Heart right ventricle (tissue), 16 donors: ENCODE results near the gene DERA. TPM values are rescaled to one million over a fixed set of nuclear protein-coding genes. Genes with fewer than 3 reads are reported as not detected.

Experiments used
- ATAC-seq, 8 donors: fragments of 200-7000 bp; cut with Tn5 transposase; one replicate each; pipeline ENCODE4 v1.9.1; 2020; ENCODE audit warnings: mild to moderate bottlenecking in 8 of 8, moderate library complexity in 8 of 8, moderate number of reproducible peaks in 1 of 8
- DNase-seq, 2 donors: peaks; one replicate each; pipeline ENCODE4 v3.0.0-alpha.2; 2020
- H3K27ac ChIP-seq, 10 donors: fragments of 200-600 bp; sonication (generic) in 2 of 10; one replicate each; pipeline versions ENCODE4 v1.5.0 to v1.8.0; 2020 to 2022; ENCODE audit warnings: mild to moderate bottlenecking in 3 of 10
- H3K27me3 ChIP-seq, 7 donors: fragments of 200-600 bp; one replicate each; pipeline ENCODE4 v1.8.0; 2021 to 2022; ENCODE audit warnings: mild to moderate bottlenecking in 2 of 7
- H3K36me3 ChIP-seq, 9 donors: fragments of 200-600 bp; sonication (generic) in 1 of 9; one replicate each; pipeline versions ENCODE4 v1.5.0 to v1.8.0; 2020 to 2022; ENCODE audit warnings: mild to moderate bottlenecking in 2 of 9
- H3K4me1 ChIP-seq, 9 donors: fragments of 200-600 bp; sonication (generic) in 1 of 9; one replicate each; pipeline versions ENCODE4 v1.5.0 to v1.8.0; 2020 to 2022; ENCODE audit warnings: mild to moderate bottlenecking in 4 of 9
- H3K4me3 ChIP-seq, 10 donors: fragments of 200-600 bp; sonication (generic) in 2 of 10; one replicate each; pipeline versions ENCODE4 v1.5.0 to v1.8.0; 2020 to 2022; ENCODE audit warnings: mild to moderate bottlenecking in 7 of 10, moderate library complexity in 2 of 10
- H3K9me3 ChIP-seq, 11 donors: fragments of 200-600 bp in 10 of 11; sonication (generic) in 2 of 11; one replicate each; pipeline versions ENCODE4 v1.5.0 to v1.8.0; 2013 to 2022; ENCODE audit warnings: mild to moderate bottlenecking in 2 of 11, control low read depth in 1 of 11, moderate library complexity in 1 of 11
- CTCF ChIP-seq, 9 donors: fragments of 200-600 bp; sonication (generic) in 2 of 9; IDR thresholded peaks; one replicate each; pipeline versions ENCODE4 v1.5.0 to v1.8.0; 2021 to 2022; ENCODE audit warnings: antibody characterized with exemption in 9 of 9, mild to moderate bottlenecking in 5 of 9, moderate library complexity in 1 of 9
- WGBS, 2 donors: extraction: QIAGEN DNeasy Blood & Tissue Kit; methylation state at CpG; one replicate each; pipeline ENCODE4 v1.1.7; 2013; ENCODE audit warnings: inconsistent platforms in 1 of 2; 5-methylcytosine and 5-hydroxymethylcytosine counted together
- intact Hi-C, 10 donors: fragments of 100-400 bp; cut with DNase I; formaldehyde crosslinking; loops; one replicate each; pipeline versions ENCODE4 v1.11.1 to v1.14.2; 2022
- polyA plus RNA-seq, 2 donors: library from polyadenylated mRNA; stranded (reverse); fragments of 200-250 nt; gene quantifications; one replicate each; pipeline ENCODE4 v1.2.3, GENCODE V29; 2013
- total RNA-seq, 10 donors: library from RNA; stranded (reverse); fragmentation: NEBNext Ultra II Directional in 3 of 10; extraction: Animal tissue kit (Norgen Biotek cat#: 25700) in 3 of 10; gene quantifications; one replicate each; pipeline versions ENCODE4 v1.2.1 to v1.2.4, GENCODE V29; 2021 to 2023
- donor health status: Arrhythmogenic right ventricular cardiomyopathy.
- donor health status: ischemic (EF 13 %, LVEDD 7.1; RV severe dilation, severe dysfunction).
- donor health status: healthy with polysubstance abuse.
- donor health status: DM: no; HTN: yes; CAD: no.
- donor health status: DM: no; HTN: no; CAD: no.
- donor health status: ischemic (EF 25% LVEDD 6.9; RV normal size, moderate dysfunction).
- donor health status: ischemic (EF 25% LVEDD 5.7; RV mildly dilated, moderate dysfunction).
- donor health status: healthy.
- donor health status: DM: yes; HTN: yes; CAD: no.
- donor health status: Ischemic cardiomyopathy.
- donor health status: ischemic (EF 35%, LVEDD 5.7; RV mildly dilated, moderate dysfunction).
- donor health status: nonischemic (EF 11% LVEDD 7.7; RV severe dilation, severe dysfunction).
- donor health status: DM: yes; HTN: yes; CAD: no.
- donor health status: PGD.
- donor health status: ischemic (EF 29% LVEDD 5.4; RV normal size, mild dysfunction).
- donor health status: nonischemic (EF 23%, LVEDD 6.1; RV moderate dilation, normal function).

Gene DERA
- total and polyA plus RNA-seq, 12 donors: 14.6 to 23.8 (median 19.2) TPM

DNA sequence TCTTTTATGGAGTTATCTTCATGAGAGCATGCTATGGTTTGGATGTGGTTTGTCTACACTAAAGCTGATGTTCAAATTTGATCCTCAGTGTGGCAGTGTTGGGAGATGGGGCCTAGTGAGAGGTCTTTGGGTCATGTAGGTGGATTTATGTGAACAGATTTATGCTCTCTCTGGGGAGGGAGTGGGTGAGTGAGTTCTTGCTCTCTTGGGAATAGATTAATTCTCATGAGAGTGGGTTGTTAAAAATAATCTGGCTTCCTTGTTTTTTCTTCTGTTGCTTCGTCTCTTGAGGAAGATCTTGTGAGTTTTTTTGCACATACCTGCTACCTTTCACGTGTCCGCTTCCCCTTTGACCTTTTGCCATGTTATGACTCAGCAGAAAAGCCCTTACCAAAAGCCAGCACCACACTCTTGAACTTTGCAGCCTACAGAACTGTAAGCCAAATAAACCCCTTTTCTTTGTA, 20.5 kb downstream of the DERA start:
- Histone ChIP-seq H3K27me3 (no peaks in the 10 kb centered on the region), H3K4me3 (no peak overlapping the region), H3K36me3 (no peaks in the 10 kb centered on the region), H3K9me3 (peaks cover 0 to 15% (median 0%) of the 10 kb centered on the region in 11 donors), H3K27ac (no peak overlapping the region), H3K4me1 (peaks cover 0 to 22% (median 15%) of the 10 kb centered on the region in 9 donors)
- TF ChIP-seq CTCF (IDR thresholded peaks at IDR 0.05): no peak
- ATAC-seq: no peak
- intact Hi-C loops: no loop called here
- no peak for DNase-seq
- WGBS, 2 donors: 83 to 89% methylated on average over 3 of the region's 3 CpGs

- DNase-seq: no peak
- Histone ChIP-seq H3K4me3 (no peak overlapping the region), H3K4me1 (peaks cover 0 to 22% (median 15%) of the 10 kb centered on the region in 9 donors), H3K27me3 (no peaks in the 10 kb centered on the region), H3K36me3 (no peaks in the 10 kb centered on the region), H3K27ac (no peak overlapping the region), H3K9me3 (peaks cover 0 to 15% (median 0%) of the 10 kb centered on the region in 11 donors)
- WGBS, 2 donors: 94 to 96% methylated on average over 1 of the region's 1 CpG
- intact Hi-C loops: no loop called here
- no peak for ATAC-seq
- TF ChIP-seq CTCF (IDR thresholded peaks at IDR 0.05): no peak
Observed at GRCh38 chr12:15932327-15932726, 21.2 kb downstream of the DERA start.

DNA sequence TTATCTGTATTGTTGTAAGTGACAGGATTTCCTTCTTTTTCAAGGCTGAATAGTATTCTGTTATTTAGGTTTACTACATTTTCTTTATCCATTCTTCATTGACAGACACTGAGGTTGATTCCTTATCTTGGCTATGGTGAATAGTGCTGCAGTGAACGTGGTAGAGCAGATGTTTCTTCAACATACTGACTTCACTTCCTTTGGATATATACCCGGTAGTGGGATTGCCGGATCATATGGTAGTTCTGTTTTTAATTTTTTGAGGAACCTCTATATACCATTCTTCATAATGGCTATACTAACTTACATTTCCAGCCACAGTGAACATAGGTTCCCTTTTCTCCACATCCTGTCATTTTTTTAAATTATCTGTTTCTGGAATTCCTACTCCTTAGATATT, 21.8 kb downstream of the DERA start:
- TF ChIP-seq CTCF (IDR thresholded peaks at IDR 0.05): no peak
- H3K27ac ChIP-seq: no peak overlapping the region
- no peak overlapping the region for H3K4me3 ChIP-seq
- intact Hi-C loops: no loop called here
- peaks cover 0 to 20% (median 14%) of the 10 kb centered on the region in 9 donors for H3K4me1 ChIP-seq
- 86 to 92% methylated on average over 3 of the region's 3 CpGs for WGBS, 2 donors
- ATAC-seq: no peak
- no peaks in the 10 kb centered on the region for H3K27me3 ChIP-seq
- peaks cover 0 to 15% (median 0%) of the 10 kb centered on the region in 11 donors for H3K9me3 ChIP-seq
- no peak for DNase-seq
- H3K36me3 ChIP-seq: no peaks in the 10 kb centered on the region

DNA sequence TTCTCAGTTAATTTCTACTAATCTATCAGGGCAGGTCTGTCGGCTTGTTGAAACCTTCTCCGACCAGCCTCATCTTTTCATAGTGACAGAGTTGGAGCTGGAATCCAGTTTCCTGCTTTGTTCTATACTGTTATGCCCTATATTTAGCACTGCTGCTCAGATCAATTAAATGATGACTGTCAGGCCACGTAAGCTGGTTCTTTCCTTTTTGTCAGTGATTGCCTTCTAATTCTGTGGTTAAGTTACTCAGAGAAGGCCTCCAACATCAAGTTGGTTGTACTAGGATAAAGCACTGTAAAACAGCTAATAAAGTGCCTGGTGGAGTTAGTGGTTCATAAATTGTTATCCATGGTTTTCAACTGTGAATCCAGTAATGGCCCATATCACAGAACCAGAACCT, 22.6 kb downstream of the DERA start:
- Histone ChIP-seq H3K27ac (no peak overlapping the region), H3K36me3 (no peaks in the 10 kb centered on the region), H3K27me3 (no peaks in the 10 kb centered on the region), H3K9me3 (peaks cover 0 to 16% (median 4%) of the 10 kb centered on the region in 11 donors), H3K4me1 (peaks cover 0 to 12% (median 6%) of the 10 kb centered on the region in 9 donors), H3K4me3 (no peak overlapping the region)
- ATAC-seq (no peak), DNase-seq (no peak)
- intact Hi-C loops: no loop called here
- no peak for TF ChIP-seq CTCF (IDR thresholded peaks at IDR 0.05)
- 92 to 93% methylated on average over 3 of the region's 3 CpGs for WGBS, 2 donors
